ENCODE data around the gene LRP3.
"Not testable (repeated sequence)": the region's sequence is repeated elsewhere in the genome, so short reads cannot be mapped to it uniquely, and the experiment has no call there.

LRP3 gene

GRCh38 chr19:33156334-33156733, 37.8 kb upstream of the LRP3 start:
- no peak overlapping the region for H3K4me3 ChIP-seq (ENCODE audit: low read depth, low read length)
- no peak for DNase-seq (ENCODE audit: low read depth)
- in situ Hi-C loops (cut with HindIII; ENCODE audit: low sequenced_read_pairs), result no loop called here
- TF ChIP-seq CTCF (IDR thresholded peaks at IDR 0.05; ENCODE audit: low read depth, low read length, missing control alignments), result no peak

- in situ Hi-C loops (cut with HindIII; ENCODE audit: low sequenced_read_pairs), result no loop called here
- no peak for DNase-seq (ENCODE audit: low read depth)
- TF ChIP-seq CTCF (IDR thresholded peaks at IDR 0.05; ENCODE audit: low read depth, low read length, missing control alignments), result no peak
- H3K4me3 ChIP-seq (ENCODE audit: low read depth, low read length), result no peak overlapping the region
Measured at GRCh38 chr19:33157906-33158305, 36.2 kb upstream of the LRP3 start.

- TF ChIP-seq CTCF (IDR thresholded peaks at IDR 0.05; ENCODE audit: low read depth, low read length, missing control alignments), result no peak
- no peak overlapping the region for H3K4me3 ChIP-seq (ENCODE audit: low read depth, low read length)
- in situ Hi-C loops (cut with HindIII; ENCODE audit: low sequenced_read_pairs), result no loop called here
- DNase-seq (ENCODE audit: low read depth), result no peak
Measured at GRCh38 chr19:33158365-33158764, 35.8 kb upstream of the LRP3 start.

GRCh38 chr19:33159149-33159548, 35.0 kb upstream of the LRP3 start:
- no peak overlapping the region for H3K4me3 ChIP-seq (ENCODE audit: low read depth, low read length)
- in situ Hi-C loops (cut with HindIII; ENCODE audit: low sequenced_read_pairs), result no loop called here
- no peak for DNase-seq (ENCODE audit: low read depth)
- TF ChIP-seq CTCF (IDR thresholded peaks at IDR 0.05; ENCODE audit: low read depth, low read length, missing control alignments), result no peak

- no peak overlapping the region for H3K4me3 ChIP-seq (ENCODE audit: low read depth, low read length)
- no peak for DNase-seq (ENCODE audit: low read depth)
- in situ Hi-C loops (cut with HindIII; ENCODE audit: low sequenced_read_pairs), result no loop called here
- no peak for TF ChIP-seq CTCF (IDR thresholded peaks at IDR 0.05; ENCODE audit: low read depth, low read length, missing control alignments)
Measured at GRCh38 chr19:33159893-33160292, 34.2 kb upstream of the LRP3 start.

GRCh38 chr19:33161201-33161600, 32.9 kb upstream of the LRP3 start:
- in situ Hi-C loops (cut with HindIII; ENCODE audit: low sequenced_read_pairs), result no loop called here
- TF ChIP-seq CTCF (IDR thresholded peaks at IDR 0.05; ENCODE audit: low read depth, low read length, missing control alignments), result no peak
- no peak overlapping the region for H3K4me3 ChIP-seq (ENCODE audit: low read depth, low read length)
- no peak for DNase-seq (ENCODE audit: low read depth)

GRCh38 chr19:33163481-33163880, 30.6 kb upstream of the LRP3 start:
- no peak for TF ChIP-seq CTCF (IDR thresholded peaks at IDR 0.05; ENCODE audit: low read depth, low read length, missing control alignments)
- no peak for DNase-seq (ENCODE audit: low read depth)
- no peak overlapping the region for H3K4me3 ChIP-seq (ENCODE audit: low read depth, low read length)
- in situ Hi-C loops (cut with HindIII; ENCODE audit: low sequenced_read_pairs), result no loop called here

GRCh38 chr19:33166037-33166436, 28.1 kb upstream of the LRP3 start:
- DNase-seq (ENCODE audit: low read depth); H3K4me3 ChIP-seq (ENCODE audit: low read depth, low read length); in situ Hi-C loops (cut with HindIII; ENCODE audit: low sequenced_read_pairs): not testable (repeated sequence)

Data from astrocyte of the cerebellum (primary cell).